Right lung (tissue), 5 donors: ENCODE measurements around the gene CPEB1. TPM values are rescaled to one million over a fixed set of nuclear protein-coding genes. Genes with fewer than 3 reads are reported as not detected.
"Not testable (repeated sequence)": the region's sequence is repeated elsewhere in the genome, so short reads cannot be mapped to it uniquely, and the experiment has no call there.

Experiments used
- DNase-seq, 2 donors: peaks; one replicate each; pipeline ENCODE4 v3.0.0-alpha.2; 2013
- polyA plus RNA-seq, 5 donors: library from polyadenylated mRNA; unstranded; fragments of 120-200 nt; gene quantifications; one replicate each; pipeline versions ENCODE4 v1.2.1 to v1.2.3, GENCODE V29; 2013; ENCODE audit warnings: inconsistent platforms in 1 of 5, low replicate concordance in 1 of 5; ENCODE audit not compliant: insufficient read length in 5 of 5, insufficient read depth in 1 of 5

CPEB1 gene
- polyA plus RNA-seq, 5 donors, result 2.4 to 4.4 (median 3.1) TPM

GRCh38 chr15:82649226-82649999, 2.2 kb upstream of the CPEB1 start:
- DNase-seq, result no peak

- no peak for DNase-seq
Observed at GRCh38 chr15:82648257-82649103, 1.3 kb upstream of the CPEB1 start.

DNA sequence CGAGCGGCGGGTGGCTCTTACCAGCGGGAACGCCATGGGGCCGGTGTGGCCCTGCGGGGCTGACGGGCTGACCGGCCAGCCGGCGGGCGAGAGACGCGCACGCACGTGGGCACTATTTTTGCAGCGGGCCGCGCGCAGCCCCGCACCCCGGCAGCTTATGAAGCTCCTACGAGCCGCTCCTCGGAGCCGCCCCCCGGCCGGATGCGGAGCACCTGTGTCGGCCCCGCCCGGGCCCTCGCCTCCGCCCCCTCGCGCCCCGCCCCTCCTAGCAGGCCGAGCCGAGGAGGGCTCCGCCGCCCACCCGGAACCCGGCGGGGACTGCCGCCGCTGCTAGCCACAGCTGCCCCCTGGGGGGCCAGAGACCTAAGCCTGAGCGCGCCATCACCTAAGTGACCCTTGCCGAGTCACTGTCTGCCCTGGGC, 683 bp upstream of the CPEB1 start:
- no peak for DNase-seq

DNA sequence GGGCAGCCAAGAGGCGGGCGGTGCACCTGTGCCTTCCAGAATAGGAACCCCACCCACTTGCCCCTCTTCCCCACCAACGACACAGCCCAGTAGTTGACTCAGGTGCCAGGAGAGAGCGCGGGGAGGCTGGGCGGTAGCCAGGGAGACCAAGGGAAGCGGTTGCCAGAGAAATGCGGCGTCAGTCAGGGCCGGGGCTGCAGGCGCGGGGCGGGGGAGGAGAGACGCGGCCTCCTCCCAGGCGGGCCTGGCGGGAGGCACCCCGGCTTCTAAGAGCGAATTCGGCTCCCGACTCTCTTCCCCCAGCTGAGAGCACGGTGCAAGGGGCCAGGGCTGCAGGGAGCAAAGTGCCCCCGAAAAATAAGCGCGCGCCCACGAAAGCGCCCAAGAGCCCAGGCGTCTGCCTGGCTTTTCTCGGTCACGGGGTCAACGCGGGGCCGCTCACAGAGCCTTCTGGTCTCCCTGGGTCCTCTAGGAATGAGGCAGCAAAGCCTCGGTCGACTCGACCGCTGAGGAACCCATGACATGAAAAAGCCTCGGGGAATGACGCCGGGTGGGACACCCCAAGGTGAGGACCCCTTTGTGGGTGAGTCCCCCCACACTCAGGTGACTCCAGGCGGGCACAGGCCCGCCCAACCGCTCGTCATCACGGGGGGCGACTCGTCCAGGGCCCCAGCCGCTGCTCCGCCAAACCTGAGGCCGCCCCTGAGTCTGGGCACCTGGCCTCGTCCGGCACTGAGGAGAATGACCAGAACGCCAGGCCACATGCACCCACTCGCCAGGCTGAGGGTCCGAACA, 716 bp downstream of the CPEB1 start:
- no peak for DNase-seq

DNA sequence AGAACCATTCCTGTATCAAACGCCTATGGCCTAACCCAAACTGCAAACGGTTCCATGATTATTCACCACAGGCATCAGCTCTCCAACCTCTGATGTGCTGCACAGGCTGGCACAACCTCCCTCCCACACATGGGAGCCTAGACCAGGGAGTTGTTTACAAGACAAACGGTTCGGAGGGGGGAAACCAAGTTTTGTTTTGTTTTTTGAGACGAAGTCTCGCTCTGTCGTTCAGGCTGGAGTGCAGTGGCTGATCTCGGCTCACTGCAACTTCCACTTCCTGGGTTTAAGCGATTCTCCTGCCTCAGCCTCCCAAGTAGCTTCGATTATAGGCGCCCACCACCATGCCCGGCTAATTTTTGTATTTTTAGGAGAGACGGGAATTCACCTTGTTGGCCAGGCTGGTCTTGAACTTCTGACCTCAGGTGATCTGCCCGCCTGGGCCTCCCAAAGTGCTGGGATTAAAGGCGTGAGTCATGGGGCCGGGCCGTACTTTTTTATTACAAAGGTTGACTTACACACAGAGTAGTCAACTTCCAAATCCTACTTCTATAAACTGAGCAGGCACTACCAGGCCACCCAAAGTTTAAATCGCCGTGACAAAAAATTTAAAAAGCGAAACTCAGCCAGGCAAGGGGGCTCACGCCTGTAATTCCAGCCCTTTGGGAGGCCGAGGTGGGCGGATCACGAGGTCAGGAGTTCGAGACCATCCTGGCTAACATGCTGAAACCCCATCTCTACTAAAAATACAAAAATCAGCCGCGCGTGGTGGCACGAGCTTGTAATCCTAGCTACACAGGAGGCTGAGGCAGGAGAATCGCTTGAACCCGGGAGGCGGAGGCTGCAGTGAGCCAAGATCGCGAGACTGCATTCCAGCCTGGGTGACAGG, 2.0 kb downstream of the CPEB1 start:
- DNase-seq, result not testable (repeated sequence)

DNA sequence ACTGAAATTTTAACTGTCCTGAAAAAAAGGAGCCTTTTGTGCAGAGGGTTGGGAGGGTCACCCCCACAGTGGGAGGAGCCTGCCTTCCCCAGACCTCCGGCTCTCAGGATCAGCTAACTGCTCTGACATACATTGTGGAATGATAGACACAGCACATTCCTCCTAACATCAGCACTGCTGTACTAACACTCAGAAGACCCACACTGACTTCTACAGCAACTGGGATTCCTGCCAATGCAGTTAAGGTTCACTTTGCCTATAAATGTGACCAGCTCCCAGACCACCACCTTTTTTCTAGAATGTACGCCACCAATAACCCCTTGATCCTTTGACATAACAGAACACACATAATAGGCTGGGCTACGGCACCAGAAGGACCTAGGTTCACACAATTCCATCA, 3.2 kb downstream of the CPEB1 start:
- DNase-seq, result no peak

- DNase-seq, result no peak
Observed at GRCh38 chr15:82642656-82643055, 4.5 kb downstream of the CPEB1 start.

GRCh38 chr15:82641129-82641798, 5.9 kb downstream of the CPEB1 start:
- DNase-seq, result no peak

GRCh38 chr15:82640672-82641071, 6.5 kb downstream of the CPEB1 start:
- DNase-seq, result no peak

- DNase-seq, result no peak
Observed at GRCh38 chr15:82635798-82636197, 11.4 kb downstream of the CPEB1 start.

GRCh38 chr15:82630033-82630432, 17.1 kb downstream of the CPEB1 start:
- DNase-seq, result no peak

DNA sequence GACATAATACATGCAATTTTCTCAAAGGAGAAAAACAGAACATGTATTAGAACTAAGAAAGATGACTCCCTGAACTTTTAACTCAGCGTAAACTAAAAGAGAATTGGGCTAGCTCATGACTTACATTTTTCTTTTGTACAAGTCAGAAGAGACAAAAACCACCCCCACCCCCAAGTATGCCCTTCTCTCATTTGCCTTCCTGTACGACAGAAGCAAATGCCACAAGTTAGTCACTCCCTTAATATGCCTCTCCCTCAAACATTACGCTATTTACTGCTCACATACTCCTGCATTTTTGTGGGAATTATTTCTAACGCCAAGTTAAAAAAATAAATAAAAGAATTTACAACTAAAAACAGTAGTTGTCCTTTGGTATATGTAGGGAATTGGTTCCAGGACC, 22.0 kb downstream of the CPEB1 start:
- no peak for DNase-seq

DNA sequence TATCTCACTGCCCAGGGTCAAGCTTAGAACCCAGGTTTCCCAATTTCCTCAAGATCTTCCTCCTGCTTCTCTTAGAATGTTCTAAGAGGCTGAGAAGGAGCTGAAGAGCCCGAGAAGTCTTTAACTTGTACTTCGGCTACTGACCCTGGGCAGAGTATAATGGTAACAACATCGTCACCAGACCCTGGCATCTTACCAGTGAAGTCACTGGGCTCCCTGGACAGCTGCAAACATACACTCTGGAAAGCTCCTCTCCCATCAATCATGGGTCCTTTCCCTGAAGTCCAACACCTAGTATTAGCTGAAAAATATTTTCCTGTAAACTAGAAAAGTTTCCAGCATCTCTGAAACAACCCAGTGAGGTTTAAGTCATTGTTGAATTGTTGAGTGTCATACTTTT, 22.7 kb downstream of the CPEB1 start:
- DNase-seq, result no peak

- no peak for DNase-seq
Observed at GRCh38 chr15:82624008-82624407, 23.2 kb downstream of the CPEB1 start.

DNA sequence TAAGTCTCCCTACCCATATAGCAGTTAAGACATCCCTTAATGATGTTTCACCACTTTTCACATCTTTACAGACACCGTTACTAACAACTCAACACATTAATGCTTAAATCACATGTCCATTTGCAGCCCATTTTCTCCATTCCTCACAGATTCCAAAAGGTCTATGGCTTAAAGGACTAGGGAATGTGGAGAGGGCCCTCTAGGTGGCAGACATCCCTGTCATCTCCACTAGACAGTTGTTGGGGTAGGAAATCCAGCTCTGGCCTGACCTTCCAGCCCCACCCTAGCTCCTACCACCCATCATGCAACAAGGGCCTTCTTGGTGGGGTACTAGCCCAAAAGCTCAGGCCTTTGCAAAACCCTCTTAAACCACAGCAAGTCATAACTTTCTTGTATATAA, 25.2 kb downstream of the CPEB1 start:
- DNase-seq, result no peak

GRCh38 chr15:82613747-82614146, 33.4 kb downstream of the CPEB1 start:
- no peak for DNase-seq

DNA sequence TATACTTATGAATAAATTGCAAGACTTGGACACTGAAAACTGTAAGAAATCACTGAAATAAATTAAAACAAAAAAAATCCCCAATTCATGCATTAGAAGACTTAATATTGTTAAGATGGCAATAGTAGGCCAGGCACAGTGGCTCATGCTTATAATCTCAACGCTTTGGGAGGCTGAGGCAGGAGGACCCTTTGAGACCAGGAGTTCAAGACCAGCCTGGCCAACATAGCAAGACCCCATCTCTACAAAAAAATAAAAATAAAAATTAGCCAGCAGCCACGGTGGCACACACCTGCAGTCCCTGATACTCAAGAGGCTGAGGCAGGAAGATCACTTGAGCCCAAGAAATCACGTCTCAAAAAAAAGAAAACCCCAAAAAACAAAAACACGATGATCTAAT, 35.8 kb downstream of the CPEB1 start:
- no peak for DNase-seq

DNA sequence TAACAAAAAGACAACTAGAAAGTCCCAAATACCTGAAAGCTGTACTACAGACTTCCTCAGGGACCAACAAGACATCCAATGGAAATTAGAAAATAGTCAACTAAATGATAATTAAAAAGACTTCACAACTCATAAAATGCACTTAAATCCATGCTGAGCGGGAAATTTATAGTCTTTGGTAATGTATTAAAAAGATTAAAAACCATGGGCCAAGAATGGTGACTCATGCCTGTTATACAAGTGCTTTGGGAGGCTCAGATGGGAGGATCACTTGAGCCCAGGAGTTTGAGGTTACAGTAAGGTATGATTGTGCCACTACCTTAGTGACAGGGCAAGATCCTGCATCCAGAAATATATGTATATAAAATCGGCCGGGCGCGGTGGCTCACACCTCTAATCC, 45.0 kb downstream of the CPEB1 start:
- no peak for DNase-seq

DNA sequence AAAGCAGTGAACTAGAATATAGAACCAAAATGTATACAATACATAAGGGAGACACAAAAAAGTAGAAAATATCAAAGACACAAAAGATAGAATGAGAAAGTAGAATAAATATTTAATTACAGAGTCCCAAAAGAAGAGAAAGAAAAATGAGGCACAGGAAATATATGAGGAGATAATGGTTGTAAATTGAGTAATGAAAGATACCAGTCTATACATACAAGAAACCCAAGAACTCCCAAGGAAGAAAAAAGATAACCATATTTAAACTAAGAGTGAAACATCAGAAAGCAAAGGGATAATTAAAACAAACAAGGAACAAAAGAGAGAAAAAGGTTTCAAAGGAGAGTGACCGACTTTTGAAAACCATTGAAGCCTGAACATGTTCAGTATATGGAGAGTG, 47.3 kb downstream of the CPEB1 start:
- no peak for DNase-seq

DNA sequence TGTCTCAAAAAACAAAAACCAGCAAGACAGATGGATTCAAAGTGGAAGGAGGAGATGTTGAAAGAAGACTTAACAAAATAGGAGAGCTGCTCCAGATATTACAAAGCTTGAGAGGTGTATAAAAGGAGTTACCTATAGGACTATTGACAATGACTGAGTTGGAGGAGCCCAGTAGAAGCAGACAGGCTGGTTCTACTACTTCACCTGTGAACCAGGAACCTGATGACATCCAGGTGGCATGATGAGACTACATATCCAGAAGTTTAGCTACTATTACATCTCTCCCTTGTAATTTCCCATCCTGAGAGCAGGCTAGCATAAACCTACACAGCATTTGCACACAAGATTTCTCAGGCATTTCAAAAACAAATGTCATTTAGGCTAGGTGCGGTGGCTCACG, 49.3 kb downstream of the CPEB1 start:
- no peak for DNase-seq

- no peak for DNase-seq
Observed at GRCh38 chr15:82595766-82596165, 51.4 kb downstream of the CPEB1 start.
